Uterine smooth muscle cell (primary cell): ENCODE measurements around the gene ARHGEF19. TPM values are rescaled to one million over a fixed set of nuclear protein-coding genes. Genes with fewer than 3 reads are reported as not detected.

Source experiments
- total RNA-seq: library from RNA; depleted of rRNA; stranded (reverse); fragments of >200 nt; gene quantifications from 2 replicates; pipeline ENCODE4 v1.2.3, GENCODE V29; 2014

ARHGEF19 gene
- total RNA-seq: 3.8 and 7.7 TPM in 2 replicates

DNA sequence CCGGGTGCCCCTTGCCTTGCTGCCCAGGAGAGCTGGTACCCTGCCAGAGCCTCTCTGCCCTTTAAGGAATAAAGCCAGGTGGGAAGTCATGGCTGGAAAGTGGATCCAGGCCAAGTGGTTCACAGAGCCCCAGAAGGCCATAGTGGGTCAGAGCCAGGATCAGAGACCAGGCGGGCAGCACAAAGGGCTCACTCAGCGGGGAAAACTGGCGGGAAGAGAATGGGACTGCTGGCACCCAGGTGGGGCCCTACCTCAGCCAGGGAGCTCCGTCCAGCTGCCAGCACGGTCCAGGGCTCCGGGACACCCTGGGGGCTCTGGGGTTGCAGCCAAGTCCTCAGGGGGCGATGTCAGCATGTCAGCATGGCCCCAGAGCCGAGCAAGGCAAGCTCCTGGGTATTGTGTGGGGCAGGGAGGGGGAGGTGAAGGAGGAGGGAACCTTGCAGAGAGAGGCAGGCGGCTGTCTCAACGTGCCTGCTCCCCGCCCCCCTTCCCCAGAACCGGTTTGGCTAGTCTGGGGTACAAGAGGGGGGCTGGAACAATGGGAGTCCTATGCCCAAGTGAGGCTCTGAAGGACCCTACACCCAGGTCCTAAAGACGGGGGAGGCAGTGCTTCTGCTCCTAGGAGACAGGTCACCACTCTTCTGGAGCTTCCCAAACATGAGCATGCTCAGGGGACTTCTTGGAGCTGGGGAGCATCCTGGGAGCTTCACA, at the start of gene ARHGEF19:
ARHGEF19 (minus strand) TSS at position 402 of the 711 bp plus-strand sequence. CDS start 3,598 bp downstream, outside the sequence.

DNA sequence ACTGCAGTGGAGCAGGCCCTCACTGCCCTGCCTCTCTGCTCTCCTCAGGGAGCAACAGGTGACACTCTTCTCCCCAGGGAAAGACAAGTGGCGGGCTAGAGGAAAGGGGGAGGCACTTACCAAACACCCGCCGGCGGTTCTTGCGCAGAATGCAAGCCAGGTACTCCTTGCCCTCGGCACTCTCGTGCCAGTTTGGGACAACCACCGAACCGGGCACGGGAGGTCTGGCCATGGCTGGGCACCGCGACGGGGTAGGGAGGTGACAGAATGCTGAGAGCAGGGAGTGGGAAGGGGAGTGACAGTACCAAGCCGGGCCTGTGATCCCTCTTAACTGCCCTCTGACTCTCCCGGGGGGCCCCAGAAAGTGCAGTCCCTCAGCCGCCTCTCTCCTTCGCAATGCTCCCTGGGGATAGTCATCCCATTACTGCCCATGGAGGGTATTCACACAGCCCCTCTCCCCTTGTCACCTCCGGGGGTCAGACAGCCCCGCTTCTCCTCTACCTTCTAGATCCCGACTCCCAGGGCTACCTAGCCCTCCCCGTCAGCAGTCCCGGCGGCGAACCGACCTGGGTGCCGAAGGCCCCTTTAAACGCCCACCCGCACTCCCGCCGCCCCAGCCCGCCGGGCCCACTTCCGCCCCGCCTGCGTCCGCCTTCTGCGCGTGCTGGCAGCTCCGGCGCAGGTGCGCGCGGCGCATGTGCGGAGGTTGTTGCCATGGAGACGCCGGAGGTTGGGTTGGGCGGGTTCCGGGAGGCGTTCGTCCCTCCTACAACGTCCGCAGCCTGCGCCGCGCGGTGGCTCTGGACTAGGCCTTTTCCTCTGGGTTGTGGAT, 24.3 kb upstream of the ARHGEF19 start, which contains the start of gene CPLANE2:
CPLANE2 (minus strand) TSS at position 673 of the 832 bp plus-strand sequence; CDS start at position 232, 441 bp downstream.

DNA sequence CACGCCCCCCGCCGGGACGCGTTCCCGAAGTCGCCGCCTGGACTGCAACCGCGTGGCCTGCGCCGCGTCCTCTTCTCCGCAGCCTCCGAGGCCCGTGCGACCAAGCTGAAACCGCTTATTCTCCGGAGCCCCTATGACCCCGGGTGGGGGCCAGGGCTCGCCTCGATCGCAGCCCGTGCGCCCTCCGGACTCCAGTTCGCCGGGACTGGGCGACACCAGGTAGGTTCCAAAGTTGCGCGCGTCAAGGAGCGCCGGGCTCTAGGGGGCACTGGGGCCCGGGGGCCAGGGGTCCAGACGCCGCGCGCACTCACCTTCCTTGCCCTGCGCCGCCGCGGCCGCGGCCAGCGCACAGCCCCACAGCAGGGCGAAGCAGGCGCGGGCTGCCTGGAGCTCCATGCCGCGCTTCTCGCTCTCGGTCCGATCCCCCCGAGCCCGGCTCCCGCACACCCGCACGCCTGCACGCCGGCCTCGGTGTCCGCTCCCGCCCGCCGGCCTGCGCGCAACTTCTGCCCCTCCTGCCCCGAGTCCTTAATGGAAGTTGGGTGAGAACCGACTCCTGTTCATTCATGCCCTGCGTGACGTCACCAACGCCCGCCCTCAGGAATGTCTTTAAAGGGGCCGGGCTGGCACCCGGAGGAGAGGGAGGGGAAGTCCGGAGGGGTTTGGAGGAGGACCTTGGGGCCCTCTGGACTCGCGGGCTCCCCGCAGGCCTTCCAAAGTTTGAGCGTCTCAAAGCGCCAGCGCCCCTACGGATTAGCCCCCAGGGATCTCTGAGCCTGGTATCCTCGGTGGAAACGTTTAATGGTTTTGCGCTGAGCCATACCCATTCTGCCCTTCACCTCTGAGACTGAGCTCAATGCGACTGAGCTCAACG, 56.7 kb downstream of the ARHGEF19 start, which contains the start of gene EPHA2:
EPHA2 (minus strand) TSS at position 533 of the 874 bp plus-strand sequence; CDS start at position 396, 137 bp downstream.

Other genes with a start within 250 kb of the ARHGEF19 start
- 44.0 and 47.1 TPM in 2 replicates for gene ZBTB17, start 236.6 kb downstream of the ARHGEF19 start, total RNA-seq
- gene SRARP, start 208.4 kb downstream of the ARHGEF19 start, total RNA-seq: not detected in 2 replicates
- gene HSPB7, start 194.6 kb downstream of the ARHGEF19 start, total RNA-seq: 2.3 and 13.5 TPM in 2 replicates
- gene CLCNKA, start 190.6 kb downstream of the ARHGEF19 start, total RNA-seq: not detected in 2 replicates
- under 0.01 and 0.12 TPM in 2 replicates for gene CLCNKB, start 168.9 kb downstream of the ARHGEF19 start, total RNA-seq
- gene FAM131C, start 139.0 kb downstream of the ARHGEF19 start, total RNA-seq: 0.33 and 0.50 TPM in 2 replicates
- gene EPHA2, start 56.6 kb downstream of the ARHGEF19 start, total RNA-seq: 30.3 and 38.4 TPM in 2 replicates
- gene CPLANE2, start 24.5 kb upstream of the ARHGEF19 start, total RNA-seq: 10.1 and 14.4 TPM in 2 replicates
- gene FBXO42, start 139.8 kb upstream of the ARHGEF19 start, total RNA-seq: 10.3 and 11.6 TPM in 2 replicates
- gene SZRD1, start 154.6 kb upstream of the ARHGEF19 start, total RNA-seq: 24.2 and 26.0 TPM in 2 replicates
- not detected in 2 replicates for gene SPATA21, start 224.8 kb upstream of the ARHGEF19 start, total RNA-seq
- gene NECAP2, start 228.1 kb upstream of the ARHGEF19 start, total RNA-seq: 71.4 and 76.7 TPM in 2 replicates